BLaER1 (cell line): ENCODE measurements around the gene CACNA2D3.

Experiments
- H3K27ac ChIP-seq: shearing (Covaris generic); formaldehyde crosslinking; 2 replicates; pipeline ENCODE4 v1.8.1; 2022
- H3K27me3 ChIP-seq: shearing (Covaris generic); formaldehyde crosslinking; 2 replicates; pipeline ENCODE4 v1.8.1; 2022
- H3K36me3 ChIP-seq: shearing (Covaris generic); formaldehyde crosslinking; 2 replicates; pipeline ENCODE4 v1.8.1; 2022
- H3K4me1 ChIP-seq: shearing (Covaris generic); formaldehyde crosslinking; 2 replicates; pipeline ENCODE4 v1.8.1; 2022
- H3K4me2 ChIP-seq: shearing (Covaris generic); formaldehyde crosslinking; 2 replicates; pipeline ENCODE4 v1.8.1; 2022
- H3K4me3 ChIP-seq: shearing (Covaris generic); formaldehyde crosslinking; 2 replicates; pipeline ENCODE4 v1.8.1; 2022
- H3K9ac ChIP-seq: shearing (Covaris generic); formaldehyde crosslinking; 2 replicates; pipeline ENCODE4 v1.8.1; 2022
- H3K9me3 ChIP-seq: shearing (Covaris generic); formaldehyde crosslinking; 2 replicates; pipeline ENCODE4 v1.8.1; 2022
- H4K20me1 ChIP-seq: shearing (Covaris generic); formaldehyde crosslinking; 2 replicates; pipeline ENCODE4 v1.8.1; 2022
- Cebpa-rat ChIP-seq: shearing (Covaris generic); IDR thresholded peaks from 2 replicates; pipeline ENCODE4 v1.8.1; 2022

The CACNA2D3 gene

DNA sequence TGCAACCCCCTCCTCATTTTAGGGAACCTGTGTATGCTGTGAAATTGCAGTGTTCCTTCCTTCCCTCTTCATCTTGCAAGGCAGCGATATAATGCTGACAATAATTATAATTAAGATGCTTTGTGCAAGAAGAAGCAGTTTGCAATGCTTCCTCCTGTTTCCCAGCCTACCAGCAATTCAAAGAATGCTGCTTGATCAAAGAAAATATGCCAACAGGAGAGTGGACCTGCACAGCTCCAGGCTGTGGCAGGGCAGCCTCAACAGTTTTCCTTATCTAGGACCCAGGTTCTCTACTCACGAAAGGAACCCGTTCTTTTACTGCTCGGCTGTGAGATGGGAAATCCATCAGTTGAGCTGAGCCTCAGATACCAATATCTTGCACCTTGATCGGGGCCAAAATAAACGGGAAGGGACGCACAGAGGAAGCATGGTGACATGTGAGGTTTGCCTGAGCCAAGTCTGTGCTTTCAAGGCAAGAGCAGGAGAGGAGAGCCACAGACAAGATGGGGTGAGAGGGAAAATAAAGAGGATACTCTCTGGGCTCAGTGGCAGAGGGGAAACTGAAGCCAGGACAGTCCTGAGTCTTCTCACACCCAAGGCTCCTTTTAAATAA, 828.1 kb downstream of the CACNA2D3 start:
- H3K9ac ChIP-seq: no peak overlapping the region
- no peak overlapping the region for H3K4me2 ChIP-seq
- no peak overlapping the region for H3K27ac ChIP-seq

GRCh38 chr3:54951405-54951804, 829.1 kb downstream of the CACNA2D3 start:
- Histone ChIP-seq H3K36me3 (no peaks in the 10 kb centered on the region), H3K9me3 (no peaks in the 10 kb centered on the region), H4K20me1 (no peaks in the 10 kb centered on the region), H3K4me1 (no peaks in the 10 kb centered on the region), H3K27ac (no peak overlapping the region), H3K27me3 (no peaks in the 10 kb centered on the region), H3K4me2 (no peak overlapping the region), H3K9ac (no peak overlapping the region), H3K4me3 (no peak overlapping the region)
- no peak for TF ChIP-seq Cebpa-rat

More for the DNA sequence above, 828.1 kb downstream of the CACNA2D3 start:
- Histone ChIP-seq H3K9me3 (no peaks in the 10 kb centered on the region), H3K4me1 (no peaks in the 10 kb centered on the region), H3K27me3 (no peaks in the 10 kb centered on the region), H3K36me3 (no peaks in the 10 kb centered on the region), H4K20me1 (no peaks in the 10 kb centered on the region), H3K4me3 (no peak overlapping the region)
- no peak for TF ChIP-seq Cebpa-rat

DNA sequence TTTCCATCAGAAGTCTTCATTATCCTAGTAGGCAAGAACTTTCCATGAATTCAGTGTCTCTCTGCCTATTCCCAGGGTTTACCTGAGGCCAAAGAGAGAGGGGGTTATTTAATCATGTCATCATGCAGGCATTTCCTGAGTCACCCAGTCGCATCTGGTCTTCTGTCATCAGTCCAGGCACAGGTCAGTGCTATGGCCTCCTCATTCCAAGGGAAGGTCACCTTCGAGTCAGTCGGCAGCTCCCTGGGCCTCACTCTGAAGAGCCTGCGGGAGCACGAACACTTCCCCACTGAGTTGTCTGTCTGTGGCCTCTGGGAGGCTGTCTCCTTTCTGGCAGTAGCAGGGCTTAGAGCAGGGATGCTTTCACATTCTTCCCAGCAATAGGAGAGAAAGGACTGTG, 831.7 kb downstream of the CACNA2D3 start:
- Histone ChIP-seq H3K4me2 (no peak overlapping the region), H3K4me1 (no peaks in the 10 kb centered on the region), H3K9ac (no peak overlapping the region), H4K20me1 (no peaks in the 10 kb centered on the region), H3K4me3 (no peak overlapping the region), H3K27me3 (no peaks in the 10 kb centered on the region), H3K36me3 (no peaks in the 10 kb centered on the region), H3K9me3 (no peaks in the 10 kb centered on the region), H3K27ac (no peak overlapping the region)
- TF ChIP-seq Cebpa-rat: no peak

DNA sequence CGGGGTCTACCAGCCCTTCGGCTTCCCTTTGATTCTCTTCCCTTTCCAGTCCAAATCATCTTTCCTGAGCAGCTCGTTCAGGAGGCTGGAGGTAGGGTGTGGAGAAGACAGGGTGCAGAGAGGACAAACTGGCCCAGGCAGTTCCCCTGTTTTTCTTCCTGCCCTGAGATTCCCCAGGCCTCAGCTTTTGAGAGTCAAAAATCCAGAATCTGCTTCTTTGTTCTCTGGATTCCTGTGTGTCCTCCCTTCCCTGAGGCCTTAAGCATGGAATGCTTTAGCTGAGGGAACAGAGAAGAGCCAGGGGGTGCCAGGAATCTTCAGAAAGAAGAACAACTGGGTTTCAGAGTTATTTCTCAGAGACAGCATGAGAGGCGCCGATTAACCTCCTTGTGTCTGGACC, 832.2 kb downstream of the CACNA2D3 start:
- no peaks in the 10 kb centered on the region for H4K20me1 ChIP-seq
- H3K27ac ChIP-seq: no peak overlapping the region
- no peak overlapping the region for H3K9ac ChIP-seq
- no peaks in the 10 kb centered on the region for H3K4me1 ChIP-seq
- H3K4me2 ChIP-seq: no peak overlapping the region
- no peak overlapping the region for H3K4me3 ChIP-seq
- H3K9me3 ChIP-seq: no peaks in the 10 kb centered on the region
- H3K27me3 ChIP-seq: no peaks in the 10 kb centered on the region
- no peak for TF ChIP-seq Cebpa-rat
- no peaks in the 10 kb centered on the region for H3K36me3 ChIP-seq

- TF ChIP-seq Cebpa-rat: no peak
- H3K27ac ChIP-seq: no peak overlapping the region
- H3K4me2 ChIP-seq: no peak overlapping the region
- H3K4me1 ChIP-seq: no peaks in the 10 kb centered on the region
- no peak overlapping the region for H3K4me3 ChIP-seq
- no peaks in the 10 kb centered on the region for H3K36me3 ChIP-seq
- H3K9me3 ChIP-seq: no peaks in the 10 kb centered on the region
- no peaks in the 10 kb centered on the region for H3K27me3 ChIP-seq
- H3K9ac ChIP-seq: no peak overlapping the region
- H4K20me1 ChIP-seq: no peaks in the 10 kb centered on the region
Measured at GRCh38 chr3:54955496-54955895, 833.1 kb downstream of the CACNA2D3 start.

GRCh38 chr3:54955941-54956340, 833.6 kb downstream of the CACNA2D3 start:
- H3K4me2 ChIP-seq: no peak overlapping the region
- H4K20me1 ChIP-seq: no peaks in the 10 kb centered on the region
- no peaks in the 10 kb centered on the region for H3K4me1 ChIP-seq
- TF ChIP-seq Cebpa-rat: no peak
- H3K27ac ChIP-seq: no peak overlapping the region
- no peak overlapping the region for H3K9ac ChIP-seq
- no peaks in the 10 kb centered on the region for H3K36me3 ChIP-seq
- no peaks in the 10 kb centered on the region for H3K27me3 ChIP-seq
- H3K9me3 ChIP-seq: no peaks in the 10 kb centered on the region
- no peak overlapping the region for H3K4me3 ChIP-seq

DNA sequence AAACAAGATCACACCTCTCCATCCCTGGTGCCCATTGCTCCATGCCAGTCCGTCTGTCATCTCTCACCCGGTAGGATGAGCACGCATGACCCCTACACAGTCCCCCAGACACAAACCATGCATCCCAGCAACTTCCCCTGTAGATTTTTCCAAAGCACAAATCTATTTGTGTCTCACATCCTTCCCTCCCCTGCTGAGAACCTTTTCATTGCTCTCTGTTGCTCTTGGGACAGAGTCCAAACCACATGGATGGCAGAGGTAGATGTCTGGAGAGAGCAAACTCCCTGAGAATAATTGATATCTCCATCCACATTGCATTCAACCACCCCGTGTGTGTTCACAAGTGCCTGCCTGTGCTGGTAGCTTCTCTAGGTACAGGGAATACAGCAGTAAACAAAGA, 835.4 kb downstream of the CACNA2D3 start:
- no peaks in the 10 kb centered on the region for H3K27me3 ChIP-seq
- TF ChIP-seq Cebpa-rat: no peak
- no peaks in the 10 kb centered on the region for H3K9me3 ChIP-seq
- no peak overlapping the region for H3K27ac ChIP-seq
- no peaks in the 10 kb centered on the region for H3K36me3 ChIP-seq
- H3K4me3 ChIP-seq: no peak overlapping the region
- H3K4me2 ChIP-seq: no peak overlapping the region
- no peak overlapping the region for H3K9ac ChIP-seq
- no peaks in the 10 kb centered on the region for H3K4me1 ChIP-seq
- H4K20me1 ChIP-seq: no peaks in the 10 kb centered on the region

- Histone ChIP-seq H4K20me1 (no peaks in the 10 kb centered on the region), H3K36me3 (no peaks in the 10 kb centered on the region), H3K27ac (no peak overlapping the region), H3K4me2 (no peak overlapping the region), H3K27me3 (no peaks in the 10 kb centered on the region), H3K4me1 (peaks cover 7% of the 10 kb centered on the region), H3K9ac (no peak overlapping the region), H3K9me3 (no peaks in the 10 kb centered on the region), H3K4me3 (no peak overlapping the region)
- no peak for TF ChIP-seq Cebpa-rat
Measured at GRCh38 chr3:54960082-54960481, 837.7 kb downstream of the CACNA2D3 start.

GRCh38 chr3:54960701-54961100, 838.3 kb downstream of the CACNA2D3 start:
- Histone ChIP-seq H3K4me3 (no peak overlapping the region), H3K9me3 (no peaks in the 10 kb centered on the region), H3K27me3 (no peaks in the 10 kb centered on the region), H3K27ac (no peak overlapping the region), H3K4me1 (peaks cover 7% of the 10 kb centered on the region), H3K9ac (no peak overlapping the region), H4K20me1 (no peaks in the 10 kb centered on the region), H3K4me2 (no peak overlapping the region), H3K36me3 (no peaks in the 10 kb centered on the region)
- no peak for TF ChIP-seq Cebpa-rat

DNA sequence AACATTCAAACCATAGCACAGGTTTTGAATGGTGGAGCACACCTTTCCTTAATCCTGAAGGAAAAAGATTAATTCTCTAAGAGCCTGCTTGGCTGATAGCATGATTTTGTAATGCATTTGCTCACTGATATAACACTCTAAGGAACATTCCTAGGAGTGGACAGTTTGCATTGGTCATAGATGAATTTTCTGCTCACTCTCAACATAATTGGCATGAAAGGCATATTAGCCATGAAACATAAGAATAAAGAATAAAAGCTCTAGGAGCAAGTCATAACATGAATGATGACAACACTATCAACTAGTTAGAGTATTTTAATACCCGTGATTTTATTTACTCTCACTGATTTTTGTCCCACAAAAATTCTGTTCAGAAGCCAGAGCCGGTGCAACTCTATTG, 839.8 kb downstream of the CACNA2D3 start:
- Histone ChIP-seq H3K9me3 (no peaks in the 10 kb centered on the region), H3K36me3 (no peaks in the 10 kb centered on the region), H3K4me3 (no peak overlapping the region), H3K27ac (no peak overlapping the region), H4K20me1 (no peaks in the 10 kb centered on the region), H3K9ac (no peak overlapping the region), H3K4me2 (no peak overlapping the region), H3K4me1 (peaks cover 14% of the 10 kb centered on the region), H3K27me3 (no peaks in the 10 kb centered on the region)
- TF ChIP-seq Cebpa-rat: no peak

DNA sequence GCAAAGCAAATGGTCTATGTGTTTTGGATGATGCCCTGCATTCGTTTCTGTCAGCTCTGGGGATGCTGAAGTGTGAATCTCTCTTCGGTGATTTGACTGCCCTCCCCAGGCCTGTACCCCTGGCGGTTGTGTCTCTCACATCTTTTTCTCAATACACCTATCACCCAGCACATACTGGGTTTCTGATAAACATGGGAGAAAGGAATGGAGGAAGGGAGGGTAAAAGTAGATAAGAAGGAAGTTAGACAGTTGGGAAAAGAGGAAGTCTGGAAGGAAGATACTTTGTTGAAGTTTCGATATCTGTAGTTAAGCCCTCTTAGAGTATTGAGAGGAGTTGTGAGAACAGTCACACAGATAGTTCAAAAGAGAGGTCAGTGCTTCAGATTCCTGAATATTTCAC, 841.3 kb downstream of the CACNA2D3 start:
- TF ChIP-seq Cebpa-rat: no peak
- Histone ChIP-seq H3K9me3 (no peaks in the 10 kb centered on the region), H3K27ac (peak overlapping the region; percentile 29; the same call in 1 of the 2 replicates), H3K36me3 (no peaks in the 10 kb centered on the region), H4K20me1 (no peaks in the 10 kb centered on the region), H3K4me3 (no peak overlapping the region), H3K27me3 (no peaks in the 10 kb centered on the region), H3K4me1 (peaks cover 23% of the 10 kb centered on the region), H3K9ac (no peak overlapping the region), H3K4me2 (peak overlapping the region; percentile 36; the same call in 1 of the 2 replicates)
